Measurements from ENCODE around the gene CLCN7.

Gene CLCN7

GRCh38 chr16:1518626-1519135, 43.9 kb upstream of the CLCN7 start:
- H3K36me3 ChIP-seq (ENCODE audit: control insufficient read depth, insufficient read depth, low read length), result no peaks in the 10 kb centered on the region
- H3K27me3 ChIP-seq (replicated peaks; ENCODE audit: control insufficient read depth, insufficient read depth, low read length), result no peaks in the 10 kb centered on the region
- no peak for DNase-seq (ENCODE audit: extremely low read depth, insufficient read length)
- TF ChIP-seq CTCF (IDR thresholded peaks at IDR 0.05; ENCODE audit: insufficient read depth, low read length, poor library complexity, severe bottlenecking), result no peak
- H3K4me3 ChIP-seq (replicated peaks; ENCODE audit: low read depth, low read length), result no peak overlapping the region

- H3K36me3 ChIP-seq (ENCODE audit: control insufficient read depth, insufficient read depth, low read length), result peaks cover 3% of the 10 kb centered on the region
- DNase-seq (ENCODE audit: extremely low read depth, insufficient read length), result no peak
- TF ChIP-seq CTCF (IDR thresholded peaks at IDR 0.05; ENCODE audit: insufficient read depth, low read length, poor library complexity, severe bottlenecking), result no peak
- no peaks in the 10 kb centered on the region for H3K27me3 ChIP-seq (replicated peaks; ENCODE audit: control insufficient read depth, insufficient read depth, low read length)
- H3K4me3 ChIP-seq (replicated peaks; ENCODE audit: low read depth, low read length), result no peak overlapping the region
Observed at GRCh38 chr16:1514507-1514906, 39.7 kb upstream of the CLCN7 start.

- TF ChIP-seq CTCF (IDR thresholded peaks at IDR 0.05; ENCODE audit: insufficient read depth, low read length, poor library complexity, severe bottlenecking), result no peak
- no peak for DNase-seq (ENCODE audit: extremely low read depth, insufficient read length)
- Histone ChIP-seq H3K4me3 (replicated peaks; ENCODE audit: low read depth, low read length) (no peak overlapping the region), H3K27me3 (replicated peaks; ENCODE audit: control insufficient read depth, insufficient read depth, low read length) (no peaks in the 10 kb centered on the region), H3K36me3 (ENCODE audit: control insufficient read depth, insufficient read depth, low read length) (peaks cover 5% of the 10 kb centered on the region)
Observed at GRCh38 chr16:1512774-1513173, 37.9 kb upstream of the CLCN7 start.

GRCh38 chr16:1511662-1512569, 37.1 kb upstream of the CLCN7 start:
- Histone ChIP-seq H3K36me3 (ENCODE audit: control insufficient read depth, insufficient read depth, low read length) (peaks cover 5% of the 10 kb centered on the region), H3K4me3 (replicated peaks; ENCODE audit: low read depth, low read length) (no peak overlapping the region), H3K27me3 (replicated peaks; ENCODE audit: control insufficient read depth, insufficient read depth, low read length) (no peaks in the 10 kb centered on the region)
- no peak for DNase-seq (ENCODE audit: extremely low read depth, insufficient read length)
- TF ChIP-seq CTCF (IDR thresholded peaks at IDR 0.05; ENCODE audit: insufficient read depth, low read length, poor library complexity, severe bottlenecking), result no peak

GRCh38 chr16:1510941-1511351, 36.1 kb upstream of the CLCN7 start:
- DNase-seq (ENCODE audit: extremely low read depth, insufficient read length), result no peak
- no peak for TF ChIP-seq CTCF (IDR thresholded peaks at IDR 0.05; ENCODE audit: insufficient read depth, low read length, poor library complexity, severe bottlenecking)
- Histone ChIP-seq H3K36me3 (ENCODE audit: control insufficient read depth, insufficient read depth, low read length) (peaks cover 5% of the 10 kb centered on the region), H3K4me3 (replicated peaks; ENCODE audit: low read depth, low read length) (no peak overlapping the region), H3K27me3 (replicated peaks; ENCODE audit: control insufficient read depth, insufficient read depth, low read length) (no peaks in the 10 kb centered on the region)
